Measurements from ENCODE around the gene ENAH. TPM values are rescaled to one million over a fixed set of nuclear protein-coding genes. Genes with fewer than 3 reads are reported as not detected.
"Not testable (repeated sequence)": the region's sequence is repeated elsewhere in the genome, so short reads cannot be mapped to it uniquely, and the experiment has no call there.

The ENAH gene
- polyA plus RNA-seq, 3 donors, result 13.9 to 36.8 (median 18.8) TPM

DNA sequence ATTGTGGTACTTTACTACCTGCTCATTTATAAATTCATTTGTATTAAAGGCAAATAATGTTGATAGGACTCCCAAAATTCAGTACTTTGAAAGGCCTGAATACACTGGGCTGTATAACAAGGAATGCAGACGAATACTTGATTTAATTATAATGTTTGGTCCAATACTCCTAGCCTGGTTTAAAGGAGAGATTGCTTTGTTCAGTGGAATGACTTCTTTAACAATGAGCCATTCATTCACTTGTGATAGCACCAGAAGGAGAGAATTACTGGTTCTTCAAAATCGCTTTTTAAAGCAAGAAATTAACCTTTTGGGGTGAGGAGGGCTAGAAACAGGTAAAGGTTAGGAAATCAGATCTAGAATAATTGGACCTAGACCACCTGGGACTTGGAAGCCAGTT, 28.3 kb upstream of the ENAH start:
- no peak overlapping the region for H3K27ac ChIP-seq (ENCODE audit: low read depth, low read length)
- 55 to 86% (median 80%) methylated on average over 2 of the region's 2 CpGs for WGBS, 3 donors

DNA sequence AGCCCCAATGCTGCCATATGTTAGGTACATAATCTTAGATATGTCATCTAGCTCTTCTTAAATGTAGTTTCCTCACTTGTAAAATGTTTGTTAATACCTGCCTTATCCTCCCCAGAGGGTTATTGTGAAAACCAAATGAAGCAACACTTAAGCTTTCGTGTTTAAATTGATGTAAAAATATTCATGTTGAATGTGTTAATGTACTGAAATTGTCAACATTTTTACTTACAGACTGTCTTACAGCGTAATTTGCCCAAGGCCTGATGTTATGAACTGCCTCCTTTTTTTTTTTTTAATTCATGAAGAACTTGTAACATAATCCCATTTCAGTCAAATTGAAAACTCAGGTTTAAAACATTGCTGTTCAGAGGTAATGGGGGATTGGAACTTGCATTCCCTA, 25.6 kb upstream of the ENAH start:
- 74 to 95% (median 76%) methylated on average over 2 of the region's 2 CpGs for WGBS, 3 donors

GRCh38 chr1:225677350-225678124, 24.6 kb upstream of the ENAH start:
- 43 to 49% (median 44%) methylated on average over 40 of the region's 40 CpGs for WGBS, 3 donors

More for the DNA sequence above, 25.6 kb upstream of the ENAH start:
- no peak overlapping the region for H3K27ac ChIP-seq (ENCODE audit: low read depth, low read length)

GRCh38 chr1:225674381-225674780, 21.5 kb upstream of the ENAH start:
- WGBS, 3 donors, result 67 to 83% (median 72%) methylated on average over 2 of the region's 2 CpGs
- no peak overlapping the region for H3K27ac ChIP-seq (ENCODE audit: low read depth, low read length)

More at GRCh38 chr1:225677350-225678124, 24.6 kb upstream of the ENAH start:
- no peak overlapping the region for H3K27ac ChIP-seq (ENCODE audit: low read depth, low read length)

- 66 to 81% (median 71%) methylated on average over 4 of the region's 4 CpGs for WGBS, 3 donors
- no peak overlapping the region for H3K27ac ChIP-seq (ENCODE audit: low read depth, low read length)
Measured at GRCh38 chr1:225670806-225671733, 18.1 kb upstream of the ENAH start.

- 89 to 95% (median 93%) methylated on average over 7 of the region's 7 CpGs for WGBS, 3 donors
- no peak overlapping the region for H3K27ac ChIP-seq (ENCODE audit: low read depth, low read length)
Measured at GRCh38 chr1:225670356-225670755, 17.4 kb upstream of the ENAH start.

DNA sequence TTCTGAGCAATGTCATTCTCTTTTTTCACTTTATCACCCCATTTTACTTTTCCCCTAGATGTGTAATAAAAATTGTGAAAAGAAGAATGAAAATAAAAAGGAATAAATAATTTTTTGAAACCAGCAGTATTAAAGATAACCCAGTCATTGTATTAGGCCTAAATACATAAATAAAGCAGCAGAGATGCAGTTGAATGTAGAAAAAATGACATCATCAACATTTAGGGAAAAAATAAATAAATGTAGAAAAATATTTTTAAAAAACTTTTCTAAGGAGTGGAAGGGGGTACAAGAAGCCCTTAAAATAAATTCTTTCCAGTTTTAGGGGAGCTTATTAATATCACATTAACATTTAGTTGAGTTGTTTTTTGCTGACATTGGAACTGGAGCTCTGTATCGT, 15.3 kb upstream of the ENAH start:
- no peak overlapping the region for H3K27ac ChIP-seq (ENCODE audit: low read depth, low read length)
- 92 to 94% (median 92%) methylated on average over 1 of the region's 1 CpG for WGBS, 3 donors

DNA sequence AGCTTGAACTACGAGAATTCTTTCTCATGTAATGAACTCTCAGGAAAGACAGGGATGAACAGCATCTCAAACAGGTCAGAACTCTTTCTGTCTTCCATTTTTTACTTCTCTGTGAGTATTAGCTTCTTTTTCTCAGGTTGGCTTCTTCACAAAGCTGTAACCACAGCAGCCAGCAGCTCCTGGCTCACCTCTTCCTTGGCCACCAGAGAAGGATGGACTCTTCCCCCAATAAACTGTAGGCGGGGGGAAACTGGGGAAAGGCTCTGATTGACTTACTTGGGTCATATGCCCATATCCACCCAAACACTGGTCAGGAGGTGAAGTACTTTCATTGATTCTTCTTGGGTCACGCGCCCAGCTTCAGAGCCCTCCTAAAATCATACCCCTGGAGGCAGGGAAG, 14.4 kb upstream of the ENAH start:
- WGBS, 3 donors, result 97 to 99% (median 97%) methylated on average over 4 of the region's 4 CpGs
- no peak overlapping the region for H3K27ac ChIP-seq (ENCODE audit: low read depth, low read length)

DNA sequence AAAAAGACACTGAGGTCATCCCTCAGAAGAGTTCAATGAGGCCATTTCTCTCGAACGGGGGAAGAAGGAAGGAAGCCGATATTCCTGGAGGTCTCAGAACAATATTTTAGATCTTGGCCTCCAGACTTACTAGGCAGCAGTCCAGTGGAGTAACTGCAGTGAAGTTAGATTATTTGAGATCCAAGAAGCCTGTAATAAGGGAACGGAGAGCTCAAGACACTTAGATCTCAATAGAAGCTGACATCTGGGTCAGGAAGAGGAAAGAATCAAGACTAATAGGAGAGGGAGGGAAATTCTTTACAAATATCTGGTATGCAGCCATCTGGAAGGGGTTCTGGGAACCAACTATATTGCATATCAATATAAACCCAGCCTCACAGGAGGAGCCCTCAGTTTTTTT, 13.6 kb upstream of the ENAH start:
- H3K27ac ChIP-seq (ENCODE audit: low read depth, low read length), result no peak overlapping the region
- WGBS, 3 donors, result 37 to 74% (median 44%) methylated on average over 4 of the region's 4 CpGs

DNA sequence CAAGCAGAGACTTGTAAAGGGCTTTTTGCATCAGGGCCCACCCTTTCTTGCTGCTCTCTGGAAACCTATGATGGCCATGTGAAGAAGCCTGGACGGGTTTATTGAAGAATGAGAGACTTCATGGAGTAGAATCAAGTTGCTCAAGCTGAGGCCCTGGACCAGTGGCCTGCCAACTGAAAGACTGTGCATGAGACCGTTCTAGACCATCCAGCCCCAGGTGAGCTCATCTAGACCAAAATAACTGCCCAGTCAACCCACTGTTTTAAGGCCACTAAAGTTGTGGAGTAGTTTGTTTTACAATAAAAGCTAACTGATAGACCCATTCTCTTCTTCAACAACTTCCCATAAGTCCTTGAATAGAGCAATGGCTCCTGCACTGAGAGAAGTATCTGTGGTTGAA, 11.8 kb upstream of the ENAH start:
- WGBS, 3 donors, result 94 to 97% (median 97%) methylated on average over 2 of the region's 2 CpGs
- no peak overlapping the region for H3K27ac ChIP-seq (ENCODE audit: low read depth, low read length)

DNA sequence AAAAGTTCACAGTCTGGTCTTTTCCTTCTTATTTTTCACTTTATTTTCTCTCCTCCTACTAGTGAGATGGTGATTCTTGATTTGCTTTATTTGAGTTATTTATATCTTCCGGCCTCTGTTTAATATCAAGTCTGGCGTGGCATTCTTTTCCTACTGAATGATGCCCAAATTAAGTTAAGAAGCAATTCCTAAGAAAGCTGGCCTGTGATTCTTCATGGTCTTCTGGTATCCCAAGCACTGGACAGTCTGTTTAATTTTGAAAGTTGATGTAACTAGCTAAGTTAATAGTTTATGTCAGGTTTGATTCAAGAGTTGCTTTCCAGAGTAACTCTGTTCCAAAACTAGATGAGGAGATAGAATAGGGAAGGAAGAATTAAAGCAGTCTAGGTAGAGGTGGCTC, 9.2 kb upstream of the ENAH start:
- no peak overlapping the region for H3K27ac ChIP-seq (ENCODE audit: low read depth, low read length)
- 83 to 93% (median 86%) methylated on average over 2 of the region's 2 CpGs for WGBS, 3 donors

GRCh38 chr1:225660544-225660946, 7.6 kb upstream of the ENAH start:
- 67 to 76% (median 69%) methylated on average over 1 of the region's 1 CpG for WGBS, 3 donors
- no peak overlapping the region for H3K27ac ChIP-seq (ENCODE audit: low read depth, low read length)

- no peak overlapping the region for H3K27ac ChIP-seq (ENCODE audit: low read depth, low read length)
Measured at GRCh38 chr1:225658041-225658440, 5.1 kb upstream of the ENAH start.

GRCh38 chr1:225657462-225657989, 4.6 kb upstream of the ENAH start:
- H3K27ac ChIP-seq (ENCODE audit: low read depth, low read length), result no peak overlapping the region
- 75 to 88% (median 81%) methylated on average over 7 of the region's 7 CpGs for WGBS, 3 donors

More at GRCh38 chr1:225658041-225658440, 5.1 kb upstream of the ENAH start:
- WGBS, 3 donors, result 58 to 81% (median 58%) methylated on average over 2 of the region's 2 CpGs

GRCh38 chr1:225656259-225656655, 3.3 kb upstream of the ENAH start:
- not testable (repeated sequence) for H3K27ac ChIP-seq (ENCODE audit: low read depth, low read length)
- WGBS, 3 donors, result 89 to 92% (median 90%) methylated on average over 3 of the region's 3 CpGs

GRCh38 chr1:225655509-225656258, 2.8 kb upstream of the ENAH start:
- WGBS, 3 donors, result 53 to 72% (median 58%) methylated on average over 4 of the region's 4 CpGs

DNA sequence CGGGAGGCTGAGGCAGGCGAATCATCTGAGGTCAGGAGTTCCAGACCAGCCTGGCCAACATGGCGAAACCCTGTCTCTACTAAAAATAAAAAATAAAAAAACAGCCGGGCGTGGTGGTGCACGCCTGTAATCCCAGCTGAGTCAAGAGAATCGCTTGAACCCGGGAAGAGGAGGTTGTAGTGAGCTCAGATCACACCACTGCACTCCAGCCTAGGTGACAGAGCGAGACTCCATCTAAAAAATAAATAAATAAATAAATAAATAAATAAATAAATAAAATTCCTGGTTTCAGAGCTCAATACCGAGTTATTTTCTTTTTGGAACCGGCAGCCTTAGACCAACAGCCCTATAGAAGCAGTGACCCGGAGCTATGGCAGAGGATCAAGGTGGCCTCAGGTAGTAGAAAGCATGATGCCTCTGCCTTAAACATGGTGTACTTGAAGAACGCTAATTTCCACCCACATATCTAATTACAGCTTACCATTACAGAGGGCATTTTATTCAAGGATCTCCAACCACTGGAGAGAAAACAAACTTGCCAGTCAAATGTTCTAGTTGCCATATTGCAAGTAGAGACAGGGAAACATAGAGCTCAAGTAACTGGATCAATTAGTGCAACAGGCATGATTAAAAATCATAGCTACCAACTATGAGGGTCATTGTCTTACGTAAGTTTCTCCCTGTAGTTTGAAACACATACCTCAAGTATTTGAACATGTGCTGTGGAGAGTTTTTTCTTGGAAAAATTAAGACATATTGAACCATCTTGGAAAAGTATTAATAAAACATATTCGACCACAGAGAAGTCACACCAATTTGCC, 2.0 kb upstream of the ENAH start:
- 84 to 92% (median 85%) methylated on average over 15 of the region's 15 CpGs for WGBS, 3 donors

More at GRCh38 chr1:225655509-225656258, 2.8 kb upstream of the ENAH start:
- no peak overlapping the region for H3K27ac ChIP-seq (ENCODE audit: low read depth, low read length)

DNA sequence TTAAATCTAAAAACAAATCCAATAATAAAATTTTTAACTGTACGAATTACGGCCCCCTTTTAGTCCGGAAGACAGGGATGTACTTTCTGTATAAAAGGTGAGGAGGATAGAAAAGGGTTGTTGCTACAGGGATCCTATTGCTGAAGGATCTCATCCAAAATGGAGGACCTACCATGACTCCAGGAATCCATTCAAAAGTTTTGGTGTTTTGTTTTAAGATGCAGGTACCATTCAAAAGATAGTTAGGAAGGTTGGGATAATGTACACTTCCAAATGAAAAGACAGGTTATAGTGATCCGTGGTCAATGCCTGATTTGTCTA, 1.3 kb upstream of the ENAH start:
- peak overlapping the region; percentile 36 for H3K27ac ChIP-seq (ENCODE audit: low read depth, low read length)
- 68 to 79% (median 70%) methylated on average over 4 of the region's 4 CpGs for WGBS, 3 donors

More for the DNA sequence above, 2.0 kb upstream of the ENAH start:
- peak overlapping the region; percentile 9 for H3K27ac ChIP-seq (ENCODE audit: low read depth, low read length)

Data from adipose tissue (tissue), 3 donors.